ENCODE data around the gene SOX1. TPM values are rescaled to one million over a fixed set of nuclear protein-coding genes. Genes with fewer than 3 reads are reported as not detected.

The SOX1 gene
- total RNA-seq: not detected in 2 replicates

GRCh38 chr13:112067116-112067741 lies at the start of gene SOX1:
Gene SOX1 (plus strand): TSS chr13:112067149. CDS start chr13:112067659, 510 bp downstream.

